Gastrocnemius medialis (tissue), 4 donors: ENCODE data around the gene UNC93B1. TPM values are rescaled to one million over a fixed set of nuclear protein-coding genes. Genes with fewer than 3 reads are reported as not detected.

ENCODE experiments used
- ATAC-seq, 2 donors: fragments of 150-250 bp; one replicate each; pipeline ENCODE4 v1.9.1; 2016
- DNase-seq, 2 donors: peaks; one replicate each; pipeline ENCODE4 v3.0.0-alpha.2; 2019
- H3K27ac ChIP-seq, 4 donors: fragments of 200-600 bp; sonication (generic); 1 replicate in 1 of 4; 2 replicates in 3 of 4; pipeline ENCODE4 v1.5.1; 2016 to 2018; ENCODE audit warnings: mild to moderate bottlenecking in 2 of 4, moderate library complexity in 1 of 4
- H3K27me3 ChIP-seq, 3 donors: fragments of 200-600 bp; sonication (generic) in 2 of 3; 1 replicate in 1 of 3; 2 replicates in 2 of 3; pipeline versions ENCODE4 v1.5.1 to v1.6.0; 2016 to 2019; ENCODE audit warnings: mild to moderate bottlenecking in 1 of 3, moderate library complexity in 1 of 3
- H3K36me3 ChIP-seq, 2 donors: fragments of 200-600 bp; sonication (generic) in 1 of 2; one replicate each; pipeline ENCODE4 v1.5.1; 2017 to 2018
- H3K4me1 ChIP-seq, 2 donors: fragments of 200-600 bp; sonication (generic) in 1 of 2; one replicate each; pipeline ENCODE4 v1.5.1; 2016 to 2017; ENCODE audit warnings: mild to moderate bottlenecking in 2 of 2
- H3K4me3 ChIP-seq, 4 donors: fragments of 200-600 bp; sonication (generic) in 3 of 4; 1 replicate in 1 of 4; 2 replicates in 3 of 4; pipeline ENCODE4 v1.5.1; 2016 to 2019; ENCODE audit warnings: mild to moderate bottlenecking in 2 of 4
- H3K9me3 ChIP-seq, 3 donors: fragments of 200-600 bp; sonication (generic) in 2 of 3; 1 replicate in 1 of 3; 2 replicates in 2 of 3; pipeline ENCODE4 v1.5.1; 2016 to 2019
- CTCF ChIP-seq, 5 experiments: fragments of 450-650 bp in 3 of 5; fragments of 200-600 bp in 2 of 5; sonication (generic) in 2 of 5; IDR thresholded peaks in 4 of 5; conservative IDR thresholded peaks in 1 of 5; 1 replicate in 4 of 5; 2 replicates in 1 of 5; pipeline ENCODE4 v1.5.1; 2016 to 2019; ENCODE audit warnings: antibody characterized with exemption in 5 of 5, mild to moderate bottlenecking in 3 of 5, moderate library complexity in 3 of 5
- POLR2A ChIP-seq, 2 donors: fragments of 450-650 bp; IDR thresholded peaks; one replicate each; pipeline ENCODE4 v1.6.1; 2017; ENCODE audit warnings: antibody characterized with exemption in 2 of 2, mild to moderate bottlenecking in 2 of 2, moderate library complexity in 2 of 2
- in situ Hi-C, 4 donors: fragments of 200-750 bp; cut with MboI; loops; one replicate each; pipeline versions ENCODE4 v1.15.0 to v1.8.0; 2017; ENCODE audit warnings: low sequenced_read_pairs in 4 of 4
- intact Hi-C: fragments of 100-400 bp; cut with DNase I; formaldehyde crosslinking; loops from one replicate; pipeline ENCODE4 v1.15.1; 2023; ENCODE audit warnings: low total_unique reads
- total RNA-seq, 4 donors: library from RNA; depleted of rRNA; stranded (reverse); fragments of >200 nt; gene quantifications; one replicate each; pipeline versions ENCODE4 v1.1.0 to v1.2.3, GENCODE V29; 2016

The UNC93B1 gene
- total RNA-seq, 4 donors from 2014 or later = 5.4 to 8.8 (median 6.4) TPM

- Histone ChIP-seq H3K36me3 (peaks cover 0 to 13% of the 10 kb centered on the region in 2 donors), H3K27me3 (no peaks in the 10 kb centered on the region), H3K9me3 (no peaks in the 10 kb centered on the region), H3K4me1 (peaks cover 34 to 57% of the 10 kb centered on the region in 2 donors), H3K4me3 (no peak overlapping the region), H3K27ac (peak overlapping the region; percentile 74 to 88 (median 76))
- ATAC-seq = no peak
- no peak for TF ChIP-seq POLR2A (IDR thresholded peaks at IDR 0.05)
- no peak for TF ChIP-seq CTCF (IDR thresholded peaks at IDR 0.05 in 4 of 5, conservative IDR thresholded peaks at IDR 0.05 in 1 of 5)
- intact Hi-C loops (loop anchor here (5.0 to 10.0 kb wide), 2 partner anchors 34 to 451 kb away; partner anchors contain the start of genes GSTP1 and UNC93B1), in situ Hi-C loops (no loop called here)
- DNase-seq = no peak
These were observed 32.3 kb upstream of the UNC93B1 start for GRCh38 chr11:68036141-68036716.

GRCh38 chr11:68035266-68035876 lies 31.5 kb upstream of the UNC93B1 start:
- peak overlapping the region in 2 of 4 donors; percentile 1 to 88 for H3K27ac ChIP-seq
- no peak for DNase-seq
- no peak overlapping the region for H3K4me3 ChIP-seq
- intact Hi-C loops (loop anchor here (5.0 to 10.0 kb wide), 2 partner anchors 33 to 451 kb away; partner anchors contain the start of genes GSTP1 and UNC93B1), in situ Hi-C loops (no loop called here)
- H3K27me3 ChIP-seq = no peaks in the 10 kb centered on the region
- H3K36me3 ChIP-seq = peaks cover 0 to 13% of the 10 kb centered on the region in 2 donors
- H3K9me3 ChIP-seq = no peaks in the 10 kb centered on the region
- TF ChIP-seq POLR2A (IDR thresholded peaks at IDR 0.05) (no peak), CTCF (IDR thresholded peaks at IDR 0.05 in 4 of 5, conservative IDR thresholded peaks at IDR 0.05 in 1 of 5) (no peak)
- no peak for ATAC-seq
- H3K4me1 ChIP-seq = peaks cover 34 to 59% of the 10 kb centered on the region in 2 donors

GRCh38 chr11:68033708-68034045 lies 29.8 kb upstream of the UNC93B1 start:
- Histone ChIP-seq H3K36me3 (peaks cover 0 to 13% of the 10 kb centered on the region in 2 donors), H3K4me3 (no peak overlapping the region), H3K27me3 (no peaks in the 10 kb centered on the region), H3K27ac (peak overlapping the region; percentile 62 to 97 (median 83)), H3K4me1 (peaks cover 41 to 56% of the 10 kb centered on the region in 2 donors), H3K9me3 (no peaks in the 10 kb centered on the region)
- no peak for TF ChIP-seq CTCF (IDR thresholded peaks at IDR 0.05 in 4 of 5, conservative IDR thresholded peaks at IDR 0.05 in 1 of 5)
- no peak for TF ChIP-seq POLR2A (IDR thresholded peaks at IDR 0.05)
- ATAC-seq (peak; percentile 11 to 23), DNase-seq (peak; percentile 50 to 83)
- intact Hi-C loops (loop anchor here (5.0 to 10.0 kb wide), 2 partner anchors 239 to 449 kb away; partner anchors contain the start of genes C11orf24 and GSTP1), in situ Hi-C loops (no loop called here)

- Histone ChIP-seq H3K27ac (peak overlapping the region; percentile 62 to 97 (median 83)), H3K4me1 (peaks cover 37 to 51% of the 10 kb centered on the region in 2 donors), H3K9me3 (no peaks in the 10 kb centered on the region), H3K36me3 (peaks cover 0 to 13% of the 10 kb centered on the region in 2 donors), H3K4me3 (no peak overlapping the region), H3K27me3 (no peaks in the 10 kb centered on the region)
- intact Hi-C loops (loop anchor here (5.0 to 10.0 kb wide), 2 partner anchors 239 to 448 kb away; partner anchors contain the start of genes C11orf24 and GSTP1), in situ Hi-C loops (no loop called here)
- no peak for TF ChIP-seq POLR2A (IDR thresholded peaks at IDR 0.05)
- no peak for TF ChIP-seq CTCF (IDR thresholded peaks at IDR 0.05 in 4 of 5, conservative IDR thresholded peaks at IDR 0.05 in 1 of 5)
- DNase-seq (no peak), ATAC-seq (no peak)
These were observed 29.3 kb upstream of the UNC93B1 start for GRCh38 chr11:68032997-68033707.
